Ishikawa (cell line): ENCODE data around the gene SYT12.

Experiments
- CEBPB ChIP-seq: IDR thresholded peaks from 2 replicates; pipeline ENCODE4 v1.6.1; 2012
- CREB1 ChIP-seq: IDR thresholded peaks from 2 replicates; pipeline ENCODE4 v1.6.1; 2012; ENCODE audit warnings: low read depth
- EGR1 ChIP-seq: IDR thresholded peaks from 2 replicates; pipeline ENCODE4 v1.6.1; 2012
- EP300 ChIP-seq: IDR thresholded peaks from 2 replicates; pipeline ENCODE4 v1.6.1; 2012; ENCODE audit warnings: borderline replicate concordance
- FOXM1 ChIP-seq: IDR thresholded peaks from 2 replicates; pipeline ENCODE4 v1.6.1; 2012; ENCODE audit warnings: low read depth, borderline replicate concordance
- MAX ChIP-seq: IDR thresholded peaks from 2 replicates; pipeline ENCODE4 v1.6.1; 2012
- NFIC ChIP-seq: IDR thresholded peaks from 2 replicates; pipeline ENCODE4 v1.6.1; 2012
- RAD21 ChIP-seq: IDR thresholded peaks from 2 replicates; pipeline ENCODE4 v1.6.1; 2012; ENCODE audit warnings: low read depth
- REST ChIP-seq: IDR thresholded peaks from 2 replicates; pipeline ENCODE4 v1.6.1; 2012; ENCODE audit warnings: low read depth, mild to moderate bottlenecking
- TAF1 ChIP-seq: IDR thresholded peaks from 2 replicates; pipeline ENCODE4 v1.6.1; 2012; ENCODE audit warnings: low read depth, mild to moderate bottlenecking
- TCF12 ChIP-seq: IDR thresholded peaks from 2 replicates; pipeline ENCODE4 v1.6.1; 2012; ENCODE audit warnings: low read depth
- TEAD4 ChIP-seq: IDR thresholded peaks from 2 replicates; pipeline ENCODE4 v1.6.1; 2012
- USF1 ChIP-seq: IDR thresholded peaks from 2 replicates; pipeline ENCODE4 v1.6.1; 2012
- YY1 ChIP-seq: IDR thresholded peaks from 2 replicates; pipeline ENCODE4 v1.6.1; 2012; ENCODE audit warnings: low read depth
- ZBTB7A ChIP-seq: IDR thresholded peaks from 2 replicates; pipeline ENCODE4 v1.6.1; 2012; ENCODE audit warnings: low read depth

SYT12 gene

GRCh38 chr11:67048515-67049130 is 25.7 kb downstream of the SYT12 start:
- no peak for TF ChIP-seq FOXM1
- TF ChIP-seq NFIC = no peak
- no peak for TF ChIP-seq YY1
- TF ChIP-seq TEAD4 = no peak
- TF ChIP-seq EGR1 = no peak
- TF ChIP-seq TAF1 = no peak
- TF ChIP-seq MAX = no peak
- no peak for TF ChIP-seq CEBPB
- no peak for TF ChIP-seq REST
- no peak for TF ChIP-seq TCF12
- no peak for TF ChIP-seq USF1
- no peak for TF ChIP-seq CREB1
- TF ChIP-seq RAD21 = no peak
- no peak for TF ChIP-seq EP300
- no peak for TF ChIP-seq ZBTB7A

- TF ChIP-seq FOXM1 = no peak
- TF ChIP-seq ZBTB7A = no peak
- no peak for TF ChIP-seq MAX
- TF ChIP-seq CREB1 = no peak
- no peak for TF ChIP-seq TAF1
- TF ChIP-seq YY1 = no peak
- no peak for TF ChIP-seq USF1
- TF ChIP-seq RAD21 = no peak
- TF ChIP-seq NFIC = no peak
- no peak for TF ChIP-seq TEAD4
- TF ChIP-seq REST = no peak
- no peak for TF ChIP-seq CEBPB
- no peak for TF ChIP-seq EP300
- no peak for TF ChIP-seq EGR1
- TF ChIP-seq TCF12 = no peak
Observed at GRCh38 chr11:67050139-67050538, 27.2 kb downstream of the SYT12 start.

GRCh38 chr11:67051180-67051893 is 28.4 kb downstream of the SYT12 start:
- TF ChIP-seq RAD21 = no peak
- TF ChIP-seq REST = no peak
- no peak for TF ChIP-seq CEBPB
- no peak for TF ChIP-seq ZBTB7A
- no peak for TF ChIP-seq YY1
- TF ChIP-seq TCF12 = no peak
- TF ChIP-seq TAF1 = no peak
- no peak for TF ChIP-seq EGR1
- TF ChIP-seq EP300 = no peak
- TF ChIP-seq MAX = no peak
- no peak for TF ChIP-seq USF1
- no peak for TF ChIP-seq FOXM1
- TF ChIP-seq TEAD4 = no peak
- TF ChIP-seq CREB1 = no peak
- TF ChIP-seq NFIC = no peak
